Measurements from ENCODE around the gene BAIAP3. TPM values are rescaled to one million over a fixed set of nuclear protein-coding genes. Genes with fewer than 3 reads are reported as not detected.

BAIAP3 gene
- total RNA-seq, 6 experiments from 2014 or later: 5.4 to 7.6 (median 5.8) TPM

DNA sequence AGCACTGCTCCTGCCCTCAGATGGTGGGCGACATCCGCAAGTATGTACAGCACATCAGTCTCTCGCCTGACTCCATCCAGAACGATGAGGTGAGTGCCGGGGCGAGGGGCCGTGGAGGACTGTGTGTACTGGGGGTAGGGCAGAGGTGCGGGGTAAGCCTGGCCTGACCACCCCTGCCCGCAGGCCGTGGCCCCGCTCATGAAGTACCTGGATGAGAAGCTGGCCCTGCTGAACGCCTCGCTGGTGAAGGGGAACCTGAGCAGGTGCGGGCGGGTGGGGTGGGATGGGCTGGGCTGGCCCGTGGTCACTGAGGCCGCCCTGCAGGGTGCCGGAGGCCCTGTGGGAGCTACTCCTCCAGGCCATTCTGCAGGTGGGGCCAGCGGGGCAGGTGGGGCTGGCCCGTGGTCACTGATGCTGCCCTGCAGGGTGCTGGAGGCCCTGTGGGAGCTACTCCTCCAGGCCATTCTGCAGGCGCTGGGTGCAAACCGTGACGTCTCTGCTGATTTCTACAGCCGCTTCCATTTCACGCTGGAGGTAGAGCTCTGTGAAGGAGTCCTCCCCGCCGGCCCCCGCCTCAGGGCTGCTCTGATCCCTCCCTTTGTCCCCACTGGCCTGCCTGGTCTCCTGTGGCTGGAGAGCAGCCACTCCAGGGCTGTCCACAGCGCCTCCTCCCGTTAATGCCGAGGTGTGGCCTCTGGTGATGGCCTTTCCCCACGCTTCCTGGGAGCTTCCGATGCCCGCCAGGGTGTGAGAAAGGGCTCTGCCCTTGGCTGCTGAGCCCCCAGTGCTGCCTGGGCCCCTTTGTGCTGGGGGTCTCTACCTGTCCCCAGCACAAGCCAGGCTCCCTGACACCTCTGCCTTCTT lies 13.2 kb downstream of the BAIAP3 start:
- ATAC-seq: no peak
- no peak overlapping the region for H3K4me3 ChIP-seq
- no peaks in the 10 kb centered on the region for H3K27me3 ChIP-seq
- no peaks in the 10 kb centered on the region for H3K36me3 ChIP-seq
- no peak for TF ChIP-seq POLR2A (IDR thresholded peaks at IDR 0.05)
- TF ChIP-seq, protein P1, sequence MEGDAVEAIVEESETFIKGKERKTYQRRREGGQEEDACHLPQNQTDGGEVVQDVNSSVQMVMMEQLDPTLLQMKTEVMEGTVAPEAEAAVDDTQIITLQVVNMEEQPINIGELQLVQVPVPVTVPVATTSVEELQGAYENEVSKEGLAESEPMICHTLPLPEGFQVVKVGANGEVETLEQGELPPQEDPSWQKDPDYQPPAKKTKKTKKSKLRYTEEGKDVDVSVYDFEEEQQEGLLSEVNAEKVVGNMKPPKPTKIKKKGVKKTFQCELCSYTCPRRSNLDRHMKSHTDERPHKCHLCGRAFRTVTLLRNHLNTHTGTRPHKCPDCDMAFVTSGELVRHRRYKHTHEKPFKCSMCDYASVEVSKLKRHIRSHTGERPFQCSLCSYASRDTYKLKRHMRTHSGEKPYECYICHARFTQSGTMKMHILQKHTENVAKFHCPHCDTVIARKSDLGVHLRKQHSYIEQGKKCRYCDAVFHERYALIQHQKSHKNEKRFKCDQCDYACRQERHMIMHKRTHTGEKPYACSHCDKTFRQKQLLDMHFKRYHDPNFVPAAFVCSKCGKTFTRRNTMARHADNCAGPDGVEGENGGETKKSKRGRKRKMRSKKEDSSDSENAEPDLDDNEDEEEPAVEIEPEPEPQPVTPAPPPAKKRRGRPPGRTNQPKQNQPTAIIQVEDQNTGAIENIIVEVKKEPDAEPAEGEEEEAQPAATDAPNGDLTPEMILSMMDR (IDR thresholded peaks at IDR 0.05): no peak
- no peak for DNase-seq
- H3K4me1 ChIP-seq: peaks cover 0 to 22% (median 11%) of the 10 kb centered on the region in 4 donors
- H3K27ac ChIP-seq: no peak overlapping the region
- intact Hi-C loops (cut with DNase I): no loop called here
- 73% methylated on average over 10 of the region's 34 CpGs for WGBS (ENCODE audit: insufficient coverage, low coverage, low lambda C conversion rate, missing lambda C conversion rate)
- no peaks in the 10 kb centered on the region for H3K9me3 ChIP-seq

GRCh38 chr16:1347286-1347855 lies 13.9 kb downstream of the BAIAP3 start:
- DNase-seq (no peak), ATAC-seq (no peak)
- no peaks in the 10 kb centered on the region for H3K9me3 ChIP-seq
- no peaks in the 10 kb centered on the region for H3K36me3 ChIP-seq
- peaks cover 0 to 25% (median 12%) of the 10 kb centered on the region in 4 donors for H3K4me1 ChIP-seq
- intact Hi-C loops (cut with DNase I): no loop called here
- H3K4me3 ChIP-seq: no peak overlapping the region
- no peaks in the 10 kb centered on the region for H3K27me3 ChIP-seq
- no peak overlapping the region for H3K27ac ChIP-seq
- WGBS (ENCODE audit: insufficient coverage, low coverage, low lambda C conversion rate, missing lambda C conversion rate): no CpG with 5 or more reads among the region's 31 CpGs
- TF ChIP-seq POLR2A (IDR thresholded peaks at IDR 0.05): no peak
- TF ChIP-seq, protein P1 (IDR thresholded peaks at IDR 0.05): no peak

GRCh38 chr16:1347962-1348361 lies 14.5 kb downstream of the BAIAP3 start:
- Histone ChIP-seq H3K36me3 (no peaks in the 10 kb centered on the region), H3K27ac (no peak overlapping the region), H3K4me3 (no peak overlapping the region), H3K9me3 (no peaks in the 10 kb centered on the region), H3K4me1 (peaks cover 0 to 27% (median 13%) of the 10 kb centered on the region in 4 donors), H3K27me3 (no peaks in the 10 kb centered on the region)
- no CpG with 5 or more reads among the region's 29 CpGs for WGBS (ENCODE audit: insufficient coverage, low coverage, low lambda C conversion rate, missing lambda C conversion rate)
- ATAC-seq (no peak), DNase-seq (no peak)
- intact Hi-C loops (cut with DNase I): no loop called here
- TF ChIP-seq, protein P1 (IDR thresholded peaks at IDR 0.05): no peak
- no peak for TF ChIP-seq POLR2A (IDR thresholded peaks at IDR 0.05)

DNA sequence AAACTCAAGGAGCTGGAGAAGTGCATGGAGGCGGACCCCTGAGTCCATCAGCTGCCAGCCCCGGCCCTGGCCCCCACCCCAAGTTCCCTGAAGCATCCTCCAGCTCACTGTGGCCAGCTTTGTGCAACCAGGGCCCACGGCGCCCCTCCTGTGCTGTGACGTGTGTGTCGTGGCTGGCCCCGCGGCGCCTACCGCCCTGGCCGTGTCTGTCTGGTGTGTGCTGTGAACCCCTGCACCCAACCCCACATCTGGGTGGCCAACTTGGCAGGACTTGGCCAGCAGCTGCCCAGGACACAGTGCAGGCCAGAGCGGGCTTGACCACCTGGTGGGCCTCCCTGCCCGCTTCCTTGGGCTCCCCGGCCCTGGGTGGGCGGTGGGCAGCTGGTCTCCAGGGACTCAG lies 15.0 kb downstream of the BAIAP3 start:
- H3K4me3 ChIP-seq: no peak overlapping the region
- TF ChIP-seq POLR2A (IDR thresholded peaks at IDR 0.05): no peak
- TF ChIP-seq, protein P1 (IDR thresholded peaks at IDR 0.05): no peak
- H3K27ac ChIP-seq: no peak overlapping the region
- WGBS (ENCODE audit: insufficient coverage, low coverage, low lambda C conversion rate, missing lambda C conversion rate): 83% methylated on average over 2 of the region's 15 CpGs
- DNase-seq (no peak), ATAC-seq (no peak)
- no peaks in the 10 kb centered on the region for H3K9me3 ChIP-seq
- H3K36me3 ChIP-seq: no peaks in the 10 kb centered on the region
- intact Hi-C loops (cut with DNase I): no loop called here
- no peaks in the 10 kb centered on the region for H3K27me3 ChIP-seq
- H3K4me1 ChIP-seq: peaks cover 0 to 30% (median 14%) of the 10 kb centered on the region in 4 donors

All from right lobe of liver (tissue), 6 donors.